Activated T-helper 9 cell treated with anti-CD3 and anti-CD28 coated beads, Interleukin-2, amount 50 U/mL, for 16 hours (primary cell): ENCODE data around the gene C15orf39.
"Not testable (repeated sequence)": the region's sequence is repeated elsewhere in the genome, so short reads cannot be mapped to it uniquely, and the experiment has no call there.

Experiments used
- DNase-seq: peaks from one replicate; pipeline ENCODE4 v3.0.0-alpha.2; 2020; ENCODE audit warnings: low read depth

C15orf39 gene

GRCh38 chr15:75212200-75212858 lies 10.6 kb downstream of the C15orf39 start:
- DNase-seq, result no peak

- no peak for DNase-seq
Observed at GRCh38 chr15:75213212-75213767, 11.6 kb downstream of the C15orf39 start.

GRCh38 chr15:75213768-75214221 lies 12.1 kb downstream of the C15orf39 start:
- no peak for DNase-seq

GRCh38 chr15:75214293-75215096 lies 12.8 kb downstream of the C15orf39 start:
- no peak for DNase-seq

GRCh38 chr15:75215107-75216004 lies 13.7 kb downstream of the C15orf39 start:
- no peak for DNase-seq

GRCh38 chr15:75217012-75217411 lies 15.3 kb downstream of the C15orf39 start:
- no peak for DNase-seq

GRCh38 chr15:75217574-75217973 lies 15.9 kb downstream of the C15orf39 start:
- DNase-seq, result not testable (repeated sequence)

- DNase-seq, result not testable (repeated sequence)
Observed at GRCh38 chr15:75219507-75219929, 17.8 kb downstream of the C15orf39 start.

GRCh38 chr15:75223688-75224087 lies 22.0 kb downstream of the C15orf39 start:
- DNase-seq, result no peak

- DNase-seq, result no peak
Observed at GRCh38 chr15:75224281-75224680, 22.6 kb downstream of the C15orf39 start.

GRCh38 chr15:75225102-75225836 lies 23.6 kb downstream of the C15orf39 start:
- not testable (repeated sequence) for DNase-seq

- no peak for DNase-seq
Observed at GRCh38 chr15:75225951-75226732, 24.5 kb downstream of the C15orf39 start.

- not testable (repeated sequence) for DNase-seq
Observed at GRCh38 chr15:75227112-75227511, 25.4 kb downstream of the C15orf39 start.

- DNase-seq, result no peak
Observed at GRCh38 chr15:75227663-75228280, 26.1 kb downstream of the C15orf39 start.

- no peak for DNase-seq
Observed at GRCh38 chr15:75228787-75229186, 27.1 kb downstream of the C15orf39 start.

- no peak for DNase-seq
Observed at GRCh38 chr15:75229191-75230015, 27.7 kb downstream of the C15orf39 start.

GRCh38 chr15:75230016-75230343 lies 28.3 kb downstream of the C15orf39 start:
- DNase-seq, result no peak

- no peak for DNase-seq
Observed at GRCh38 chr15:75230551-75231371, 29.1 kb downstream of the C15orf39 start.
